ENCODE results near the gene SCFD1.
"Not testable (repeated sequence)": the region's sequence is repeated elsewhere in the genome, so short reads cannot be mapped to it uniquely, and the experiment has no call there.

The SCFD1 gene

DNA sequence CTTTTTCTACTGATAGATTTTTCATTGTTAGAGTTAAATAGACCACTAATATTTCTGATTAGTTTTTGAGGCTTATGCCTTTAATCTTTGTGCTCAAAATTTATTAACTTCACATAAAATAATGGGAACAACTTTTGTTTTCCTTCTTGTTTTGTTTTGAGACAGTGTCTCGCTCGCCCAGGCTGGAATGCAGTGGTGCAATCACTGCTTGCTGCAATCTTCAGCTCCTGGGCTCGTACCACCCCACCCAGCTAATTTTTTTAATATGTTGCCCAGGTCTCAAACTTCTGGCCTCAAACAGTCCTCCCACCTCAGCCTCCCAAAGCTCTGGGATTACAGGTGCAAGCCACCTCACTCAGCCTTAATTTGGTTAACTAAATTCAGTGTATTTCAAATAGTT is 16.8 kb downstream of the SCFD1 start:
- no peak overlapping the region for H3K4me2 ChIP-seq (ENCODE audit: low read depth, low read length, poor library complexity, severe bottlenecking)
- H3K9ac ChIP-seq (ENCODE audit: low read length), result no peak overlapping the region
- no peaks in the 10 kb centered on the region for H3K27me3 ChIP-seq (ENCODE audit: low read length)
- no peak overlapping the region for H3K4me3 ChIP-seq (ENCODE audit: insufficient read depth, low read length, poor library complexity, severe bottlenecking)
- H3K79me2 ChIP-seq (ENCODE audit: insufficient read depth, low read length), result peaks cover 7% of the 10 kb centered on the region; the same call in 1 of the 2 replicates
- H3K9me2 ChIP-seq (replicated peaks; ENCODE audit: insufficient read depth, low read length), result no peaks in the 10 kb centered on the region
- H3K9me3 ChIP-seq (ENCODE audit: insufficient read depth, low read length), result no peaks in the 10 kb centered on the region
- no peaks in the 10 kb centered on the region for H3F3A ChIP-seq (ENCODE audit: insufficient read depth)
- no peaks in the 10 kb centered on the region for H4K20me1 ChIP-seq (ENCODE audit: low read depth, low read length)
- H2AFZ ChIP-seq (ENCODE audit: low read depth, low read length, severe bottlenecking), result no peak overlapping the region
- H3K36me3 ChIP-seq (ENCODE audit: low read length), result peaks cover 63% of the 10 kb centered on the region
- no peak overlapping the region for H3K27ac ChIP-seq (ENCODE audit: low read depth, low read length)
- TF ChIP-seq, protein P1, sequence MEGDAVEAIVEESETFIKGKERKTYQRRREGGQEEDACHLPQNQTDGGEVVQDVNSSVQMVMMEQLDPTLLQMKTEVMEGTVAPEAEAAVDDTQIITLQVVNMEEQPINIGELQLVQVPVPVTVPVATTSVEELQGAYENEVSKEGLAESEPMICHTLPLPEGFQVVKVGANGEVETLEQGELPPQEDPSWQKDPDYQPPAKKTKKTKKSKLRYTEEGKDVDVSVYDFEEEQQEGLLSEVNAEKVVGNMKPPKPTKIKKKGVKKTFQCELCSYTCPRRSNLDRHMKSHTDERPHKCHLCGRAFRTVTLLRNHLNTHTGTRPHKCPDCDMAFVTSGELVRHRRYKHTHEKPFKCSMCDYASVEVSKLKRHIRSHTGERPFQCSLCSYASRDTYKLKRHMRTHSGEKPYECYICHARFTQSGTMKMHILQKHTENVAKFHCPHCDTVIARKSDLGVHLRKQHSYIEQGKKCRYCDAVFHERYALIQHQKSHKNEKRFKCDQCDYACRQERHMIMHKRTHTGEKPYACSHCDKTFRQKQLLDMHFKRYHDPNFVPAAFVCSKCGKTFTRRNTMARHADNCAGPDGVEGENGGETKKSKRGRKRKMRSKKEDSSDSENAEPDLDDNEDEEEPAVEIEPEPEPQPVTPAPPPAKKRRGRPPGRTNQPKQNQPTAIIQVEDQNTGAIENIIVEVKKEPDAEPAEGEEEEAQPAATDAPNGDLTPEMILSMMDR (IDR thresholded peaks at IDR 0.05; ENCODE audit: insufficient read depth, low read length, poor library complexity, severe bottlenecking), result no peak
- no peak for TF ChIP-seq EZH2phosphoT487 (conservative IDR thresholded peaks at IDR 0.05; ENCODE audit: low read length)

DNA sequence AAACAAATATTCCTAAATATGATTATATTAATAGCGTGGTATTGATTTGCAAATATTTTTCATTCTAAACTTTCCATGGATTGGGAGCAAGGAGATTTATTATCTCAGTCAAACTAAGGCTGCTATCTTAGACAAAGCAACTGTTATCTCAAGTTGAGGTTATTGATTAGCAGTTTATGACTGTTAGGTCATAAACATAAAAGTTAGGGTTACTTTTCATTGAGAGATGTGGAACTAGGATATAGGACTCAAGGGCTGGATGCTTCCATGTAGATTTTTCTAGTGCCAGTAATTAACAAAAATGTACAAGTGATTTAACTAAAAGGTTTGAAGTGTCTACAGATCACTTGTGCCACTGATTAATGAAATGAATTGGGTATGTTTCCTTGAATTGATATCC is 19.1 kb downstream of the SCFD1 start:
- H3K9me2 ChIP-seq (replicated peaks; ENCODE audit: insufficient read depth, low read length), result no peaks in the 10 kb centered on the region
- H3K27ac ChIP-seq (ENCODE audit: low read depth, low read length), result no peak overlapping the region
- H3F3A ChIP-seq (ENCODE audit: insufficient read depth), result no peaks in the 10 kb centered on the region
- no peaks in the 10 kb centered on the region for H4K20me1 ChIP-seq (ENCODE audit: low read depth, low read length)
- H3K79me2 ChIP-seq (ENCODE audit: insufficient read depth, low read length), result peaks cover 8% of the 10 kb centered on the region; the same call in 1 of the 2 replicates
- no peaks in the 10 kb centered on the region for H3K9me3 ChIP-seq (ENCODE audit: insufficient read depth, low read length)
- H3K4me2 ChIP-seq (ENCODE audit: low read depth, low read length, poor library complexity, severe bottlenecking), result no peak overlapping the region
- H2AFZ ChIP-seq (ENCODE audit: low read depth, low read length, severe bottlenecking), result no peak overlapping the region
- no peak for TF ChIP-seq EZH2phosphoT487 (conservative IDR thresholded peaks at IDR 0.05; ENCODE audit: low read length)
- TF ChIP-seq, protein P1 (IDR thresholded peaks at IDR 0.05; ENCODE audit: insufficient read depth, low read length, poor library complexity, severe bottlenecking), result no peak
- peaks cover 52% of the 10 kb centered on the region for H3K36me3 ChIP-seq (ENCODE audit: low read length)
- H3K4me3 ChIP-seq (ENCODE audit: insufficient read depth, low read length, poor library complexity, severe bottlenecking), result no peak overlapping the region
- no peak overlapping the region for H3K9ac ChIP-seq (ENCODE audit: low read length)
- no peaks in the 10 kb centered on the region for H3K27me3 ChIP-seq (ENCODE audit: low read length)

DNA sequence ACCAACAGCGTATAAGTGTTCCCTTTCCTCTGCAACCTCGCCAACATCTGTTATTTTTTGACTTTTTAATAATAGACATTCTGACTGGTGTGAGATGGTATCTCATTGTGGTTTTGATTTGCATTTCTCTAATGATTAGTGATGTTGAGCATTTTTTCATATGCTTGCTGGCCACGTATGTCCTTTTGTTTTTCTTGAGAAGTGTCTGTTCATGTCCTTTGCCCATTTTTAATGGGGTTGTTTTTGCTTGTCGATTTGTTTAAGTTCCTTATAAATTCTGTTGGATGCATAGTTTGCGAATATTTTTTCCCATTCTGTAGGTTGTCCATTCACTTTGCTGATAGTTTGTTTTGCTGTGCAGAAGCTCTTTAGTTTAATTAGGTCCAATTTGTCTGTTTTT is 22.3 kb downstream of the SCFD1 start:
- H3K9ac ChIP-seq (ENCODE audit: low read length); H3F3A ChIP-seq (ENCODE audit: insufficient read depth); H3K9me2 ChIP-seq (replicated peaks; ENCODE audit: insufficient read depth, low read length); H4K20me1 ChIP-seq (ENCODE audit: low read depth, low read length); H3K4me2 ChIP-seq (ENCODE audit: low read depth, low read length, poor library complexity, severe bottlenecking); H3K27me3 ChIP-seq (ENCODE audit: low read length); H2AFZ ChIP-seq (ENCODE audit: low read depth, low read length, severe bottlenecking); H3K9me3 ChIP-seq (ENCODE audit: insufficient read depth, low read length); H3K4me3 ChIP-seq (ENCODE audit: insufficient read depth, low read length, poor library complexity, severe bottlenecking); H3K27ac ChIP-seq (ENCODE audit: low read depth, low read length): not testable (repeated sequence)
- peaks cover 29% of the 10 kb centered on the region for H3K36me3 ChIP-seq (ENCODE audit: low read length)
- H3K79me2 ChIP-seq (ENCODE audit: insufficient read depth, low read length), result peaks cover 16% of the 10 kb centered on the region; the same call in 1 of the 2 replicates

GRCh38 chr14:30645600-30645999 is 23.5 kb downstream of the SCFD1 start:
- Histone ChIP-seq H3K9me2 (replicated peaks; ENCODE audit: insufficient read depth, low read length) (no peaks in the 10 kb centered on the region), H3K9me3 (ENCODE audit: insufficient read depth, low read length) (no peaks in the 10 kb centered on the region), H3K9ac (ENCODE audit: low read length) (no peak overlapping the region), H3K4me2 (ENCODE audit: low read depth, low read length, poor library complexity, severe bottlenecking) (no peak overlapping the region), H3K79me2 (ENCODE audit: insufficient read depth, low read length) (peaks cover 16% of the 10 kb centered on the region; the same call in 1 of the 2 replicates), H4K20me1 (ENCODE audit: low read depth, low read length) (no peaks in the 10 kb centered on the region), H3K4me3 (ENCODE audit: insufficient read depth, low read length, poor library complexity, severe bottlenecking) (no peak overlapping the region), H2AFZ (ENCODE audit: low read depth, low read length, severe bottlenecking) (no peak overlapping the region), H3K27me3 (ENCODE audit: low read length) (no peaks in the 10 kb centered on the region), H3K27ac (ENCODE audit: low read depth, low read length) (no peak overlapping the region), H3F3A (ENCODE audit: insufficient read depth) (no peaks in the 10 kb centered on the region), H3K36me3 (ENCODE audit: low read length) (peaks cover 31% of the 10 kb centered on the region)
- TF ChIP-seq, protein P1 (IDR thresholded peaks at IDR 0.05; ENCODE audit: insufficient read depth, low read length, poor library complexity, severe bottlenecking), result no peak
- no peak for TF ChIP-seq EZH2phosphoT487 (conservative IDR thresholded peaks at IDR 0.05; ENCODE audit: low read length)
